Mesothelial cell of epicardium (in vitro differentiated cells): ENCODE data around the gene MAGI3. TPM values are rescaled to one million over a fixed set of nuclear protein-coding genes. Genes with fewer than 3 reads are reported as not detected.
"Not testable (repeated sequence)": the region's sequence is repeated elsewhere in the genome, so short reads cannot be mapped to it uniquely, and the experiment has no call there.

Experiments used
- DNase-seq, 2 experiments: peaks; one replicate each; pipeline ENCODE4 v3.0.0; 2021; ENCODE audit warnings: low spot score in 2 of 2; ENCODE audit not compliant: unreplicated experiment in 2 of 2
- H3K27ac Mint-ChIP-seq: 2 replicates; pipeline ENCODE4 v1.8.0; 2021; ENCODE audit warnings: mixed read lengths
- H3K27me3 Mint-ChIP-seq: 2 replicates; pipeline ENCODE4 v1.8.0; 2021; ENCODE audit warnings: low read depth, mixed read lengths
- H3K36me3 Mint-ChIP-seq: 2 replicates; pipeline ENCODE4 v1.8.0; 2021; ENCODE audit warnings: mixed read lengths
- H3K4me1 Mint-ChIP-seq: 2 replicates; pipeline ENCODE4 v1.8.0; 2021; ENCODE audit warnings: mixed read lengths
- H3K4me3 Mint-ChIP-seq: 2 replicates; pipeline ENCODE4 v1.8.0; 2021; ENCODE audit warnings: mild to moderate bottlenecking, moderate library complexity, mixed read lengths
- H3K9me3 Mint-ChIP-seq: 2 replicates; pipeline ENCODE4 v1.8.0; 2021; ENCODE audit warnings: mixed read lengths
- CTCF ChIP-seq: fragments of 200-600 bp; sonication (generic); IDR thresholded peaks from one replicate; pipeline ENCODE4 v1.5.0; 2021; ENCODE audit warnings: antibody characterized with exemption; ENCODE audit not compliant: unreplicated experiment
- total RNA-seq: library from RNA; stranded (reverse); gene quantifications from 3 replicates; pipeline ENCODE4 v1.2.1, GENCODE V29; 2021

MAGI3 gene
- total RNA-seq, 1 donor from 2014 or later, result 28.7 TPM

GRCh38 chr1:113593550-113594297 is 203.4 kb downstream of the MAGI3 start:
- H3K27me3 Mint-ChIP-seq, result no peaks in the 10 kb centered on the region
- DNase-seq, result no peak
- no peak overlapping the region for H3K4me3 Mint-ChIP-seq
- no peak for TF ChIP-seq CTCF
- peaks cover 38% of the 10 kb centered on the region for H3K36me3 Mint-ChIP-seq
- H3K27ac Mint-ChIP-seq, result no peak overlapping the region
- no peaks in the 10 kb centered on the region for H3K4me1 Mint-ChIP-seq
- H3K9me3 Mint-ChIP-seq, result peaks cover 30% of the 10 kb centered on the region

- H3K4me3 Mint-ChIP-seq, H3K4me1 Mint-ChIP-seq: not testable (repeated sequence)
- peaks cover 23% of the 10 kb centered on the region for H3K36me3 Mint-ChIP-seq
These were observed 214.2 kb downstream of the MAGI3 start for GRCh38 chr1:113604466-113604865.

GRCh38 chr1:113605146-113605545 is 214.8 kb downstream of the MAGI3 start:
- no peak overlapping the region for H3K4me3 Mint-ChIP-seq
- H3K4me1 Mint-ChIP-seq, result peaks cover 6% of the 10 kb centered on the region
- DNase-seq, result no peak
- H3K9me3 Mint-ChIP-seq, result peaks cover 23% of the 10 kb centered on the region
- peaks cover 26% of the 10 kb centered on the region for H3K36me3 Mint-ChIP-seq
- no peak overlapping the region for H3K27ac Mint-ChIP-seq
- H3K27me3 Mint-ChIP-seq, result no peaks in the 10 kb centered on the region
- TF ChIP-seq CTCF, result no peak

More at GRCh38 chr1:113604466-113604865, 214.2 kb downstream of the MAGI3 start:
- not testable (repeated sequence) for DNase-seq, H3K27ac Mint-ChIP-seq, H3K27me3 Mint-ChIP-seq
- H3K9me3 Mint-ChIP-seq, result peaks cover 23% of the 10 kb centered on the region

GRCh38 chr1:113608399-113608798 is 218.1 kb downstream of the MAGI3 start:
- H3K9me3 Mint-ChIP-seq, result peaks cover 14% of the 10 kb centered on the region
- DNase-seq, result no peak
- no peak overlapping the region for H3K4me3 Mint-ChIP-seq
- peaks cover 6% of the 10 kb centered on the region for H3K4me1 Mint-ChIP-seq
- H3K27me3 Mint-ChIP-seq, result no peaks in the 10 kb centered on the region
- H3K27ac Mint-ChIP-seq, result peak overlapping the region; percentile 31
- TF ChIP-seq CTCF, result no peak
- H3K36me3 Mint-ChIP-seq, result peaks cover 31% of the 10 kb centered on the region

GRCh38 chr1:113610372-113610771 is 220.1 kb downstream of the MAGI3 start:
- DNase-seq, result no peak
- Mint-ChIP-seq H3K9me3 (peaks cover 5% of the 10 kb centered on the region), H3K27ac (no peak overlapping the region), H3K36me3 (peaks cover 22% of the 10 kb centered on the region), H3K27me3 (no peaks in the 10 kb centered on the region), H3K4me1 (peaks cover 6% of the 10 kb centered on the region), H3K4me3 (no peak overlapping the region)
- TF ChIP-seq CTCF, result no peak

GRCh38 chr1:113615425-113615824 is 225.1 kb downstream of the MAGI3 start:
- TF ChIP-seq CTCF, result no peak
- H3K27ac Mint-ChIP-seq, result no peak overlapping the region
- no peaks in the 10 kb centered on the region for H3K4me1 Mint-ChIP-seq
- DNase-seq, result no peak
- peaks cover 19% of the 10 kb centered on the region for H3K36me3 Mint-ChIP-seq
- peaks cover 5% of the 10 kb centered on the region for H3K9me3 Mint-ChIP-seq
- no peaks in the 10 kb centered on the region for H3K27me3 Mint-ChIP-seq
- no peak overlapping the region for H3K4me3 Mint-ChIP-seq
